ENCODE measurements around the gene ETFA.

ETFA gene

GRCh38 chr15:76289582-76289981, 21.7 kb downstream of the ETFA start:
- no peak overlapping the region for H3K4me3 ChIP-seq (ENCODE audit: low read length)
- TF ChIP-seq CTCF (conservative IDR thresholded peaks at IDR 0.05; ENCODE audit: low read length) = no peak

GRCh38 chr15:76286271-76286879, 24.9 kb downstream of the ETFA start:
- TF ChIP-seq CTCF (conservative IDR thresholded peaks at IDR 0.05; ENCODE audit: low read length) = no peak
- DNase-seq (ENCODE audit: low read depth) = peak; percentile 29
- peak overlapping the region; percentile 5; the same call in 1 of the 2 replicates for H3K4me3 ChIP-seq (ENCODE audit: low read length)

More at GRCh38 chr15:76289582-76289981, 21.7 kb downstream of the ETFA start:
- DNase-seq (ENCODE audit: low read depth) = peak; percentile 3

- TF ChIP-seq CTCF (conservative IDR thresholded peaks at IDR 0.05; ENCODE audit: low read length) = peak; percentile 58
- no peak overlapping the region for H3K4me3 ChIP-seq (ENCODE audit: low read length)
- peak; percentile 6 for DNase-seq (ENCODE audit: low read depth)
Observed at GRCh38 chr15:76285241-76285825, 25.9 kb downstream of the ETFA start.

GRCh38 chr15:76282465-76282864, 28.8 kb downstream of the ETFA start:
- no peak overlapping the region for H3K4me3 ChIP-seq (ENCODE audit: low read length)
- DNase-seq (ENCODE audit: low read depth) = no peak
- TF ChIP-seq CTCF (conservative IDR thresholded peaks at IDR 0.05; ENCODE audit: low read length) = no peak

GRCh38 chr15:76278651-76279050, 32.6 kb downstream of the ETFA start:
- TF ChIP-seq CTCF (conservative IDR thresholded peaks at IDR 0.05; ENCODE audit: low read length) = no peak
- H3K4me3 ChIP-seq (ENCODE audit: low read length) = no peak overlapping the region
- no peak for DNase-seq (ENCODE audit: low read depth)

- DNase-seq (ENCODE audit: low read depth) = no peak
- TF ChIP-seq CTCF (conservative IDR thresholded peaks at IDR 0.05; ENCODE audit: low read length) = no peak
- H3K4me3 ChIP-seq (ENCODE audit: low read length) = no peak overlapping the region
Observed at GRCh38 chr15:76274821-76275220, 36.4 kb downstream of the ETFA start.

- DNase-seq (ENCODE audit: low read depth) = peak; percentile 44
- H3K4me3 ChIP-seq (ENCODE audit: low read length) = no peak overlapping the region
- no peak for TF ChIP-seq CTCF (conservative IDR thresholded peaks at IDR 0.05; ENCODE audit: low read length)
Observed at GRCh38 chr15:76274226-76274625, 37.0 kb downstream of the ETFA start.
